ENCODE results near the gene PPP2R5C. TPM values are rescaled to one million over a fixed set of nuclear protein-coding genes. Genes with fewer than 3 reads are reported as not detected.

The PPP2R5C gene
- total RNA-seq = 87.8 and 91.5 TPM in 2 replicates

GRCh38 chr14:101761032-101761880 lies at the start of gene PPP2R5C:
Gene PPP2R5C, plus strand, starts transcription at chr14:101761709. Its CDS starts 185 bp downstream, at chr14:101761894.

GRCh38 chr14:101964297-101965180 lies 203.0 kb downstream of the PPP2R5C start, which contains the start of gene DYNC1H1:
Gene DYNC1H1, plus strand, starts transcription at chr14:101964573. Its CDS starts 119 bp downstream, at chr14:101964692.

Small RNA genes within 50 kb of the gene (small RNA-seq; reads per million reads assigned to genes)
- gene AL118558.2 (not detected), gene RNU6-790P (not detected)

Other genes starting within 250 kb of the PPP2R5C start
- gene DIO3, start 200.2 kb upstream of the PPP2R5C start, total RNA-seq = not detected in 2 replicates
- 507 and 990 TPM in 2 replicates for gene DYNC1H1, start 202.9 kb downstream of the PPP2R5C start, total RNA-seq